Spleen (tissue), 11 donors: ENCODE measurements around the gene OBSCN. TPM values are rescaled to one million over a fixed set of nuclear protein-coding genes. Genes with fewer than 3 reads are reported as not detected.

Experiments
- DNase-seq: peaks from one replicate; pipeline ENCODE4 v3.0.0-alpha.2; 2020
- H3K27ac ChIP-seq, 8 donors: fragments of 200-600 bp; sonication (generic) in 7 of 8; 1 replicate in 4 of 8; 2 replicates in 4 of 8; pipeline versions ENCODE4 v1.5.0 to v1.8.0; 2016 to 2021; ENCODE audit warnings: inconsistent platforms in 4 of 8, mild to moderate bottlenecking in 4 of 8, moderate library complexity in 1 of 8
- H3K27me3 ChIP-seq, 7 donors: fragments of 200-600 bp; sonication (generic) in 6 of 7; replicated peaks in 1 of 7; 1 replicate in 4 of 7; 2 replicates in 3 of 7; pipeline versions ENCODE4 v1.5.0 to v1.8.0; 2016 to 2021; ENCODE audit warnings: inconsistent platforms in 3 of 7, mild to moderate bottlenecking in 1 of 7
- H3K36me3 ChIP-seq, 6 donors: fragments of 200-600 bp; sonication (generic) in 5 of 6; 1 replicate in 4 of 6; 2 replicates in 2 of 6; pipeline versions ENCODE4 v1.5.0 to v1.8.0; 2016 to 2021; ENCODE audit warnings: inconsistent platforms in 2 of 6
- H3K4me1 ChIP-seq, 6 donors: fragments of 200-600 bp; sonication (generic) in 5 of 6; 1 replicate in 3 of 6; 2 replicates in 3 of 6; pipeline versions ENCODE4 v1.5.0 to v1.8.0; 2016 to 2021; ENCODE audit warnings: inconsistent platforms in 3 of 6
- H3K4me3 ChIP-seq, 8 donors: fragments of 200-600 bp; sonication (generic) in 7 of 8; 1 replicate in 4 of 8; 2 replicates in 4 of 8; pipeline versions ENCODE4 v1.5.0 to v1.8.0; 2016 to 2021; ENCODE audit warnings: inconsistent platforms in 4 of 8, mild to moderate bottlenecking in 4 of 8, moderate library complexity in 2 of 8
- H3K9me3 ChIP-seq, 8 donors: fragments of 200-600 bp; sonication (generic) in 7 of 8; 1 replicate in 4 of 8; 2 replicates in 4 of 8; pipeline versions ENCODE4 v1.5.0 to v1.8.0; 2016 to 2021; ENCODE audit warnings: inconsistent platforms in 4 of 8
- CTCF ChIP-seq, 11 experiments: fragments of 200-600 bp in 7 of 11; fragments of 450-650 bp in 4 of 11; sonication (generic) in 4 of 11; IDR thresholded peaks in 8 of 11; conservative IDR thresholded peaks in 3 of 11; 1 replicate in 7 of 11; 2 replicates in 4 of 11; pipeline versions ENCODE4 v1.4.0 to v1.8.0; 2016 to 2021; ENCODE audit warnings: antibody characterized with exemption in 11 of 11, inconsistent platforms in 4 of 11, mild to moderate bottlenecking in 1 of 11
- POLR2A ChIP-seq, 3 donors: fragments of 450-650 bp; IDR thresholded peaks; one replicate each; pipeline ENCODE4 v1.5.1; 2017; ENCODE audit warnings: antibody characterized with exemption in 3 of 3, mild to moderate bottlenecking in 1 of 3
- POLR2AphosphoS5 ChIP-seq, 3 donors: sonication (generic); formaldehyde crosslinking; IDR thresholded peaks; one replicate each; pipeline ENCODE4 v1.5.1; 2017; ENCODE audit warnings: antibody characterized with exemption in 3 of 3
- WGBS, 5 donors: extraction: QIAGEN DNeasy Blood & Tissue Kit in 3 of 5; methylation state at CpG; one replicate each; pipeline versions ENCODE4 v1.1.5 to v1.1.7; 2013 to 2018; 5-methylcytosine and 5-hydroxymethylcytosine counted together
- intact Hi-C: fragments of 100-400 bp; cut with DNase I; formaldehyde crosslinking; loops from one replicate; pipeline ENCODE4 v1.15.0; 2023; ENCODE audit warnings: low total_unique reads
- polyA plus RNA-seq, 3 donors: library from polyadenylated mRNA; stranded (reverse); fragments of 200-250 nt; gene quantifications; one replicate each; pipeline ENCODE4 v1.2.1, GENCODE V29; 2013
- total RNA-seq, 7 donors: library from RNA; depleted of rRNA in 3 of 7; stranded (reverse); fragments of >200 nt in 3 of 7; fragmentation: NEBNext Ultra II Directional in 4 of 7; extraction: Animal tissue kit (Norgen Biotek cat#: 25700) in 4 of 7; gene quantifications; one replicate each; pipeline versions ENCODE4 v1.1.0 to v1.2.1, GENCODE V29; 2016 to 2021
- donor health status: healthy with polysubstance abuse.
- donor health status: DM: no; HTN: no; CAD: no; lungs with moderate emphysema.
- donor health status: DM: no; HTN: no; CAD: no.
- donor health status: Bipolar disorder and iron deficiency.
- donor health status: healthy.
- donor health status: DM: no; HTN: no; CAD: no.
- donor health status: DM: yes; HTN: yes; CAD: no.

Gene OBSCN
- total and polyA plus RNA-seq, 10 donors, result 12.6 to 71.7 (median 41.9) TPM

GRCh38 chr1:228207381-228207810 is 448 bp upstream of the OBSCN start:
- no peak overlapping the region for H3K4me3 ChIP-seq
- H3K27ac ChIP-seq, result no peak overlapping the region
- peaks cover 4 to 38% (median 14%) of the 10 kb centered on the region in 6 donors for H3K4me1 ChIP-seq
- no peak for TF ChIP-seq POLR2AphosphoS5 (IDR thresholded peaks at IDR 0.05)
- TF ChIP-seq CTCF (IDR thresholded peaks at IDR 0.05 in 8 of 11, conservative IDR thresholded peaks at IDR 0.05 in 3 of 11), result no peak
- no peak for TF ChIP-seq POLR2A (IDR thresholded peaks at IDR 0.05)
- H3K9me3 ChIP-seq, result no peaks in the 10 kb centered on the region
- H3K27me3 ChIP-seq, result peaks cover 0 to 26% (median 0%) of the 10 kb centered on the region in 7 donors
- intact Hi-C loops, result no loop called here
- H3K36me3 ChIP-seq, result no peaks in the 10 kb centered on the region
- WGBS, 5 donors, result 78 to 90% (median 83%) methylated on average over 5 to 8 of the region's 8 CpGs
- DNase-seq, result no peak

DNA sequence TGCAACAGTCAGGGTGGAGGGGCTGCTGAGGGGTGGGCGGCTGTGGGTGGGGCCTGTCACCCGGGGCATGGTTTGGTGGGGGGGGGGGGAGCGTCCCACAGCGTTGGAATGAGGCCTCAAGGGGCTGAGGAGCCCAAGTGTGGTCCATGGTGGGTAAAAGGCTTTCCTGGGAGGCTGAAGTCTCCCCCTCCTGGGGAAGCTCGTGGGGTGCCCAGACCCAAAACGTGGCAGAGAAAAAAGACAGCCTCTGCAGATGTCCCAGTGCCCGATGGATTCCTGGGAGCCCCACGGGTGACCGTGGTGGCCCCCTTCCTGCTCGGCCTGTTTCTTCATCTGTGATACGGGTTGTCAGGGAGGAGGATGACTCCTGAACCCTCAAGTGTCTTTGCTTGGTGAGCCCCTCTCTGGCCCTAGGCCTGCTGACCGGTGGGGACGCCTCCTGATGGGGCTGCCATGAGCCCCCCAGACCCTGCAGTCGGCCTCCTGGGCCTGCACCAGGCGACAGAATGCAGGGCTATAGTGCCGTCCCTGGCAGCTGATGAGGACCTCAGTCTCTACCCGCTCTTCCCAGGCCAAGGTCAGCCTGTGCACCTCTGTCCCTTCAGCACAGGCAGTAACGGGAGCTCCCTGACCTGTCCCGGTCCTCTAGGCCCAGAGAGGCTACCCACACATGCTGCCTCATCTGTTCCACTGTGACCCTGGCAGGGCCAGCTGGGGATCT is 1.1 kb downstream of the OBSCN start:
- Histone ChIP-seq H3K9me3 (no peaks in the 10 kb centered on the region), H3K36me3 (no peaks in the 10 kb centered on the region), H3K27me3 (peaks cover 0 to 34% (median 0%) of the 10 kb centered on the region in 7 donors), H3K4me1 (peaks cover 7 to 54% (median 22%) of the 10 kb centered on the region in 6 donors), H3K4me3 (no peak overlapping the region), H3K27ac (no peak overlapping the region)
- 72 to 84% (median 79%) methylated on average over 12 to 19 of the region's 19 CpGs for WGBS, 5 donors
- intact Hi-C loops, result no loop called here
- no peak for TF ChIP-seq CTCF (IDR thresholded peaks at IDR 0.05 in 8 of 11, conservative IDR thresholded peaks at IDR 0.05 in 3 of 11)
- TF ChIP-seq POLR2AphosphoS5 (IDR thresholded peaks at IDR 0.05), result no peak
- no peak for TF ChIP-seq POLR2A (IDR thresholded peaks at IDR 0.05)
- DNase-seq, result no peak

DNA sequence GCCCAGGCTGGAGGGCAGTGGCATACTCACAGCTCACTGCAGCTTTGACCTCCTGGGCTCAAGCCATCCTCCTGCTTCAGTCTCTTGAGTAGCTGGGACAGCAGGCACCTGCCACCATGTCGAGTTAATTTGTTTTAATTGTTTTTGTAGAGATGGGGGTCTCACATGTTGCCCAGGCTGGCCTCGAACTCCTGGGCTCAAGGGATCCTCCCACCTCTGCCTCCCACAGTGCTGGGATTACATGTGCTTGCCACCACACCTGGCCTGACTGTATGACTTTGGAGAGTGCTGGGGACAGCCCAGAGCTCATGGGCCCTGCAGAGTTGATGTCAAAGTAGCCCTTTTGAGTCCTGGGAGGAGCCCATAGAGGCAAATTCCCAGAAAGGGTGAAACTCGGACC is 1.8 kb downstream of the OBSCN start:
- H3K9me3 ChIP-seq, result no peaks in the 10 kb centered on the region
- TF ChIP-seq POLR2AphosphoS5 (IDR thresholded peaks at IDR 0.05) (no peak), CTCF (IDR thresholded peaks at IDR 0.05 in 8 of 11, conservative IDR thresholded peaks at IDR 0.05 in 3 of 11) (no peak), POLR2A (IDR thresholded peaks at IDR 0.05) (no peak)
- peaks cover 0 to 37% (median 0%) of the 10 kb centered on the region in 7 donors for H3K27me3 ChIP-seq
- WGBS, 5 donors, result 68 to 100% (median 90%) methylated on average over 2 to 3 of the region's 3 CpGs
- no peak for DNase-seq
- intact Hi-C loops, result no loop called here
- peaks cover 7 to 61% (median 27%) of the 10 kb centered on the region in 6 donors for H3K4me1 ChIP-seq
- H3K27ac ChIP-seq, result no peak overlapping the region
- no peak overlapping the region for H3K4me3 ChIP-seq
- no peaks in the 10 kb centered on the region for H3K36me3 ChIP-seq

DNA sequence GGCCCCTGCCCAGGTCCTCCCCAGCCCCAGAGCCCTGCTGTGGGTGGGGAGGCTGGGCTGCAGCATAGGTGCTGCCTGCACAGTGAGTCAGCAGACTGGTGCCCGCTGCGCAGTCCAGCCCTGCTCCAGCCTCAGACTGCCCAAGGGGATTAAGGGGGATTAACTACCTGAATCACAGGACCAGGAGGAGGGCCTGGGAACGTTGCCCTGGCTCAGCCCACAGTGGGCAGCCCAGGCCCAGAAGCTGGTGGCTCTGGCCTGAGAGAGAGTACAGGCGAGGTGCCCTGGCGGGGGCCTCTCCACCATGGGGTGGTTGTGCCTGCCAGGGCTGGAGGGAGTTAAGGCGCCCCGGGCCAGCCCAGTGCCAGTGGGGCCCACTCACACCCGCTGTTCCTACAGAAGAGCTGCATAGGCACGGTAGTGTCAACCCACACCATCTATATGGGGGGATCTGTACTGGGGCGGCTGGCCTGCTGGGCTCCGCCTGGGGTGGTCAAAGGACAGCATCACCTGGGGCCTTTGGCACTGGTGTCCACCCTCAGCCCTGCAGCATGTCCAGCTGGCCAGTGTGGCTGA is 2.3 kb downstream of the OBSCN start:
- Histone ChIP-seq H3K9me3 (no peaks in the 10 kb centered on the region), H3K36me3 (no peaks in the 10 kb centered on the region), H3K27ac (no peak overlapping the region), H3K4me3 (no peak overlapping the region), H3K4me1 (peaks cover 7 to 63% (median 28%) of the 10 kb centered on the region in 6 donors), H3K27me3 (peaks cover 0 to 37% (median 0%) of the 10 kb centered on the region in 7 donors)
- intact Hi-C loops, result no loop called here
- no peak for DNase-seq
- 84 to 96% (median 85%) methylated on average over 6 to 11 of the region's 11 CpGs; no CpG with 5 or more reads in 1 of the 5 donors for WGBS, 5 donors
- TF ChIP-seq POLR2A (IDR thresholded peaks at IDR 0.05) (no peak), CTCF (IDR thresholded peaks at IDR 0.05 in 8 of 11, conservative IDR thresholded peaks at IDR 0.05 in 3 of 11) (no peak), POLR2AphosphoS5 (IDR thresholded peaks at IDR 0.05) (no peak)
